Measurements from ENCODE around the gene CPE. TPM values are rescaled to one million over a fixed set of nuclear protein-coding genes. Genes with fewer than 3 reads are reported as not detected.
A peak's percentile ranks its signal among the peaks of the same experiment; 100 is the strongest.

CPE gene
- total RNA-seq, 2 donors from 2014 or later = 717 to 885 TPM

DNA sequence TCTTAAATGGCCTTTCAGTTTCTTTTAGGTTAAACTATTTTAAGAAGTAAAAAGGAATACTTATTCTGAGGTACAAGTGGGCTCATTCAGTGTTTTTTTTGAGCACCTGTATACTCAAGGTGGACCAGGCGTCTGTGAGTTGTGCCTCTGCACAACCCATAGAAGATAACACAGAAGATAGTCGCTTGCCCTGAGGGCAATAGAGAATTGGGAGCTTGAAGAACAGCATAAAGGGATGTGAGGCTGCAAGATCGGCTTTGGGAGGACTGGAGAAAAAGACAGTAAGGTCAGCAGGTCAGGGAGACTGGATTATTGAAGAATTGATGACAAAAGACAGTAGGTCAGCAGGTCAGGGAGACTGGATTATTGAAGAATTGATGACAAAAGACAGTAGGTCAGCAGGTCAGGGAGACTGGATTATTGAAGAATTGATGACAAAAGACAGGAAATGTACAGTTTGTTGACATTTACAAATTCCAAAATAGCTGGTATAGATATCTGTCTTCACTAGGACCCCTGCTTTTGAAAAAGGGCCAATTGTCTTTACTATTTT, 3.1 kb downstream of the CPE start:
- TF ChIP-seq, protein P1, sequence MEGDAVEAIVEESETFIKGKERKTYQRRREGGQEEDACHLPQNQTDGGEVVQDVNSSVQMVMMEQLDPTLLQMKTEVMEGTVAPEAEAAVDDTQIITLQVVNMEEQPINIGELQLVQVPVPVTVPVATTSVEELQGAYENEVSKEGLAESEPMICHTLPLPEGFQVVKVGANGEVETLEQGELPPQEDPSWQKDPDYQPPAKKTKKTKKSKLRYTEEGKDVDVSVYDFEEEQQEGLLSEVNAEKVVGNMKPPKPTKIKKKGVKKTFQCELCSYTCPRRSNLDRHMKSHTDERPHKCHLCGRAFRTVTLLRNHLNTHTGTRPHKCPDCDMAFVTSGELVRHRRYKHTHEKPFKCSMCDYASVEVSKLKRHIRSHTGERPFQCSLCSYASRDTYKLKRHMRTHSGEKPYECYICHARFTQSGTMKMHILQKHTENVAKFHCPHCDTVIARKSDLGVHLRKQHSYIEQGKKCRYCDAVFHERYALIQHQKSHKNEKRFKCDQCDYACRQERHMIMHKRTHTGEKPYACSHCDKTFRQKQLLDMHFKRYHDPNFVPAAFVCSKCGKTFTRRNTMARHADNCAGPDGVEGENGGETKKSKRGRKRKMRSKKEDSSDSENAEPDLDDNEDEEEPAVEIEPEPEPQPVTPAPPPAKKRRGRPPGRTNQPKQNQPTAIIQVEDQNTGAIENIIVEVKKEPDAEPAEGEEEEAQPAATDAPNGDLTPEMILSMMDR (IDR thresholded peaks at IDR 0.05) = no peak
- TF ChIP-seq POLR2A (IDR thresholded peaks at IDR 0.05) = no peak
- TF ChIP-seq POLR2AphosphoS5 (IDR thresholded peaks at IDR 0.05) = no peak
- peak overlapping the region in 1 of 2 donors; percentile 93 for H3K27ac ChIP-seq

GRCh38 chr4:165382640-165383039, 3.8 kb downstream of the CPE start:
- intact Hi-C loops (cut with DNase I) = no loop called here
- TF ChIP-seq POLR2A (IDR thresholded peaks at IDR 0.05) (no peak), POLR2AphosphoS5 (IDR thresholded peaks at IDR 0.05) (no peak)
- TF ChIP-seq, protein P1 (IDR thresholded peaks at IDR 0.05) = no peak
- Histone ChIP-seq H3K36me3 (no peaks in the 10 kb centered on the region), H3K27me3 (replicated peaks; ENCODE audit: insufficient read depth) (no peaks in the 10 kb centered on the region), H3K27ac (peak overlapping the region in 1 of 2 donors; percentile 93), H3K4me1 (replicated peaks) (no peaks in the 10 kb centered on the region), H3K4me3 (no peak overlapping the region), H3K9me3 (no peaks in the 10 kb centered on the region)
- no peak for DNase-seq (ENCODE audit: low spot score)
- WGBS = 83% methylated on average over 1 of the region's 1 CpG

More for the DNA sequence above, 3.1 kb downstream of the CPE start:
- Histone ChIP-seq H3K4me3 (no peak overlapping the region), H3K4me1 (replicated peaks) (no peaks in the 10 kb centered on the region), H3K27me3 (replicated peaks; ENCODE audit: insufficient read depth) (no peaks in the 10 kb centered on the region), H3K36me3 (no peaks in the 10 kb centered on the region), H3K9me3 (no peaks in the 10 kb centered on the region)
- 83% methylated on average over 3 of the region's 3 CpGs for WGBS
- intact Hi-C loops (cut with DNase I) = no loop called here
- DNase-seq (ENCODE audit: low spot score) = no peak

GRCh38 chr4:165383591-165384073, 4.8 kb downstream of the CPE start:
- H3K4me3 ChIP-seq = no peak overlapping the region
- H3K4me1 ChIP-seq (replicated peaks) = no peaks in the 10 kb centered on the region
- intact Hi-C loops (cut with DNase I) = no loop called here
- peak overlapping the region; percentile 34 to 93 for H3K27ac ChIP-seq
- H3K9me3 ChIP-seq = no peaks in the 10 kb centered on the region
- no peaks in the 10 kb centered on the region for H3K36me3 ChIP-seq
- no peaks in the 10 kb centered on the region for H3K27me3 ChIP-seq (replicated peaks; ENCODE audit: insufficient read depth)
- DNase-seq (ENCODE audit: low spot score) = peak; percentile 52
- WGBS = 22% methylated on average over 4 of the region's 4 CpGs
- TF ChIP-seq, protein P1 (IDR thresholded peaks at IDR 0.05) = no peak
- peak; percentile 65 for TF ChIP-seq POLR2AphosphoS5 (IDR thresholded peaks at IDR 0.05)

DNA sequence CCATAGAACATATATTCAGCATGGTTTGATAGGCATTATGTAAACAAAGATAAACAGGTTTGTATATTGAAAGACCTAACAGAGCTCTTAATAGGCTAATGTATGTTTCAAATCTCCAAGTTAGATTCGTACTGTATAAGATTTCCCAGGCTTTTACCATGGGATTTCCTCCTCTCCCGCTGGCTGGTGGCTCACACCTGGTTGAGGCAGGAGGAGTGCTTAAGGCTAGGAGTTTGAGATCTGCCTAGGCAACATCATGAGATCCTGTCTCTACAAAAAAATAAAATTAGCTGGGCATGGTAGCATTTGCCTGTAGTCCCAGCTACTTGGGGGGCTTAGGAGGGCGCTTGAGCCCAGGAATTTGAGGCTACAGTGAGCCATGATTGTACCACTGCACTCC, 5.4 kb downstream of the CPE start:
- DNase-seq (ENCODE audit: low spot score) = no peak
- Histone ChIP-seq H3K4me3 (no peak overlapping the region), H3K9me3 (no peaks in the 10 kb centered on the region), H3K36me3 (no peaks in the 10 kb centered on the region), H3K27me3 (replicated peaks; ENCODE audit: insufficient read depth) (no peaks in the 10 kb centered on the region), H3K4me1 (replicated peaks) (no peaks in the 10 kb centered on the region), H3K27ac (peak overlapping the region; percentile 34 to 93)
- TF ChIP-seq, protein P1 (IDR thresholded peaks at IDR 0.05) = no peak
- TF ChIP-seq POLR2AphosphoS5 (IDR thresholded peaks at IDR 0.05) (no peak), POLR2A (IDR thresholded peaks at IDR 0.05) (no peak)
- intact Hi-C loops (cut with DNase I) = no loop called here
- 65% methylated on average over 3 of the region's 3 CpGs for WGBS

DNA sequence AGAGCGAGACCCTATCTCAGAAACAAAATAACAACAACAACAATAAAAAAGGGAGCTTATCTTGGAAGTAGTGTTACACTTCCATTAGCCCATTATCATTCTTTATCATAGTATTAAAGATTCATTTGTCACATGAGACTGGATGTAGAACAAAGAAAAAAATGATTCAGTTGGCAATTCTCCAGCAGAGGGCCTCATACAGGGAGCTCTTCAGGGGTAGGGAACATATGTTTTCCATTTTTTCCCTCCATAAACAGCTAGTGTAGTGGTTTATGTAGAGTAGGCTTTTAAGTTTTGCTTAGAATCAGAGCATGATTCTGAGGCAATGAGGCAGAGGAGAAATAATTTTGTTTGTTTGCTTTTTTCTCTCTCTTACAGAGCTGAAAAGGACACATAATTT, 5.8 kb downstream of the CPE start:
- no peaks in the 10 kb centered on the region for H3K27me3 ChIP-seq (replicated peaks; ENCODE audit: insufficient read depth)
- intact Hi-C loops (cut with DNase I) = no loop called here
- H3K4me3 ChIP-seq = no peak overlapping the region
- TF ChIP-seq, protein P1 (IDR thresholded peaks at IDR 0.05) = no peak
- TF ChIP-seq POLR2AphosphoS5 (IDR thresholded peaks at IDR 0.05) = no peak
- no peak for TF ChIP-seq POLR2A (IDR thresholded peaks at IDR 0.05)
- WGBS = 84% methylated on average over 1 of the region's 1 CpG
- peak overlapping the region; percentile 34 to 93 for H3K27ac ChIP-seq
- H3K36me3 ChIP-seq = no peaks in the 10 kb centered on the region
- no peaks in the 10 kb centered on the region for H3K9me3 ChIP-seq
- no peak for DNase-seq (ENCODE audit: low spot score)
- H3K4me1 ChIP-seq (replicated peaks) = no peaks in the 10 kb centered on the region

Measured in prostate gland (tissue), 2 donors.